BLaER1 (cell line): ENCODE measurements around the gene PLPP4.

ENCODE experiments used
- H3K27ac ChIP-seq: shearing (Covaris generic); formaldehyde crosslinking; 2 replicates; pipeline ENCODE4 v1.8.1; 2022
- H3K27me3 ChIP-seq: shearing (Covaris generic); formaldehyde crosslinking; 2 replicates; pipeline ENCODE4 v1.8.1; 2022
- H3K36me3 ChIP-seq: shearing (Covaris generic); formaldehyde crosslinking; 2 replicates; pipeline ENCODE4 v1.8.1; 2022
- H3K4me1 ChIP-seq: shearing (Covaris generic); formaldehyde crosslinking; 2 replicates; pipeline ENCODE4 v1.8.1; 2022
- H3K4me2 ChIP-seq: shearing (Covaris generic); formaldehyde crosslinking; 2 replicates; pipeline ENCODE4 v1.8.1; 2022
- H3K4me3 ChIP-seq: shearing (Covaris generic); formaldehyde crosslinking; 2 replicates; pipeline ENCODE4 v1.8.1; 2022
- H3K9ac ChIP-seq: shearing (Covaris generic); formaldehyde crosslinking; 2 replicates; pipeline ENCODE4 v1.8.1; 2022
- H3K9me3 ChIP-seq: shearing (Covaris generic); formaldehyde crosslinking; 2 replicates; pipeline ENCODE4 v1.8.1; 2022
- H4K20me1 ChIP-seq: shearing (Covaris generic); formaldehyde crosslinking; 2 replicates; pipeline ENCODE4 v1.8.1; 2022
- Cebpa-rat ChIP-seq: shearing (Covaris generic); IDR thresholded peaks from 2 replicates; pipeline ENCODE4 v1.8.1; 2022

The PLPP4 gene

GRCh38 chr10:120456626-120457430 lies at the start of gene PLPP4:
Gene PLPP4 (plus strand): TSS chr10:120457227. CDS start chr10:120457306, 79 bp downstream.
- no peak within 1 kb of the TSS for H3K27ac ChIP-seq
- H3K4me2 ChIP-seq: no peak within 1 kb of the TSS
- H3K4me3 ChIP-seq: no peak within 1 kb of the TSS
- H3K36me3 ChIP-seq: no peaks in the 10 kb centered on the region
- H3K9ac ChIP-seq: no peak within 1 kb of the TSS
- H3K9me3 ChIP-seq: peaks cover 17% of the 10 kb centered on the region
- H3K27me3 ChIP-seq: no peaks in the 10 kb centered on the region
- H4K20me1 ChIP-seq: no peaks in the 10 kb centered on the region
- no peak for TF ChIP-seq Cebpa-rat
- H3K4me1 ChIP-seq: no peaks in the 10 kb centered on the region

DNA sequence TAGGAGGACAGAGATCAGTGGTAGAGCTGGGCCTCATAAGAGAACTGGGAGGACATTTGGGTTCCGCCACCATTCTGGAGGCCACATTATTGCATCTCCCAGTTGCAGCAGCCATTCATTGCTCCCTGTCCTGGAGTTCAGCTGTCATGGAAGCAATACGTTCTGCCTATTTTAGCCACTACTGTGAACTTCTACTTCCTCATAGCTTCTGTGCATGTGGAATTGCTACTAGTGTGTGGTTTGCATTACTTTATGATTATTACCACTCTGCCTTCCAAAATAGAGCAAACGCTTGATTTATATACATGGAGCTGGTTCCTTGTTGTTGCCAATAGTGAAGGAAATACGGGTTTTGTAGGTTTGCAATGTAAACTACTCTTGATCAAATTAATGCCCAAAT lies 47.2 kb upstream of the PLPP4 start:
- no peaks in the 10 kb centered on the region for H3K4me1 ChIP-seq
- H3K27me3 ChIP-seq: no peaks in the 10 kb centered on the region
- H3K27ac ChIP-seq: no peak overlapping the region
- no peaks in the 10 kb centered on the region for H3K36me3 ChIP-seq
- H3K4me3 ChIP-seq: no peak overlapping the region
- H3K9ac ChIP-seq: no peak overlapping the region
- H3K9me3 ChIP-seq: no peaks in the 10 kb centered on the region
- no peak for TF ChIP-seq Cebpa-rat
- H3K4me2 ChIP-seq: no peak overlapping the region
- no peaks in the 10 kb centered on the region for H4K20me1 ChIP-seq

- H4K20me1 ChIP-seq: no peaks in the 10 kb centered on the region
- TF ChIP-seq Cebpa-rat: no peak
- no peak overlapping the region for H3K4me2 ChIP-seq
- no peak overlapping the region for H3K9ac ChIP-seq
- no peak overlapping the region for H3K4me3 ChIP-seq
- H3K4me1 ChIP-seq: no peaks in the 10 kb centered on the region
- H3K27ac ChIP-seq: no peak overlapping the region
- H3K9me3 ChIP-seq: no peaks in the 10 kb centered on the region
- no peaks in the 10 kb centered on the region for H3K27me3 ChIP-seq
- no peaks in the 10 kb centered on the region for H3K36me3 ChIP-seq
Observed at GRCh38 chr10:120414946-120415345, 42.1 kb upstream of the PLPP4 start.

GRCh38 chr10:120415709-120416330 lies 41.2 kb upstream of the PLPP4 start:
- TF ChIP-seq Cebpa-rat: no peak
- no peaks in the 10 kb centered on the region for H3K27me3 ChIP-seq
- no peaks in the 10 kb centered on the region for H3K4me1 ChIP-seq
- H3K36me3 ChIP-seq: no peaks in the 10 kb centered on the region
- no peak overlapping the region for H3K27ac ChIP-seq
- H3K9ac ChIP-seq: no peak overlapping the region
- no peak overlapping the region for H3K4me2 ChIP-seq
- no peaks in the 10 kb centered on the region for H4K20me1 ChIP-seq
- H3K4me3 ChIP-seq: no peak overlapping the region
- no peaks in the 10 kb centered on the region for H3K9me3 ChIP-seq

DNA sequence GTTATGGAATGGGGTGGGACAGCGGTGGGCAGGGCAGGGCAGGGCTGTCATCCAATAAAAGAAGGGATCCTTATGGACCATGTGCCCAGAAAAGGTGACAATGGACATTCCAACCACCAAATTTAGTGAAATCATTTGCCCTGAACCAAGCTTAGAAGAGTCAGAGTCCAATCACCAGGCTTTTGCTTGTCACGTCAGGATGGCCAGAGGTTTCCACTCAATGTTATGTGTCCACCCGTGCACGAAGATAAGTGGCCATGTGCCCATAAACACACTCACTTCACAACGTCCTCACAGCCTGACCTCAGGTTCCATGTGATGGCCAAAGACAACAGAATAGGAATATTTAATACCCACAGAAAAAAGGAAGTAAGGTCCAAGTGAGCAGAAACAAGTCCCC lies 36.6 kb upstream of the PLPP4 start:
- H3K4me1 ChIP-seq: no peaks in the 10 kb centered on the region
- H3K4me2 ChIP-seq: no peak overlapping the region
- H3K27ac ChIP-seq: no peak overlapping the region

DNA sequence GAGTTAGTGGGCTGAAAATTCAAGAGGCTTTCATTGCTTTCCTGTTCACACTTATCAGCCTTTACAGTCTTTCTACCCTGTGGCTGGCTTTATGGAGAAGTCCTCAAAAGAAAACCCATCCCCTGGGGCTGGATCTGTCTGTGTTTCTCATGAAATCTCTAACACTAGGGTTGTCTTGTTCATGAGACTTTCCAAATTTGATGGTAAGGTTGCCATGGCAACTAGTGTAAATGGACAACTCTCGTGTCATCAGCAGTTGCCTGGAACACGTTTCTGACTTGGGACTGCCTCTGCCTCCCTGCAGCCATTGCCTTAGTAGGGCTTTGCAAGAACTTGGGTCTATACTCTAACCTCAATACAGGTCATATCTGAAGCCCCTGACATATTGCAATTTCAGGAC lies 35.8 kb upstream of the PLPP4 start:
- Histone ChIP-seq H3K9me3 (no peaks in the 10 kb centered on the region), H3K27ac (no peak overlapping the region), H3K4me2 (no peak overlapping the region), H3K36me3 (no peaks in the 10 kb centered on the region), H3K4me1 (no peaks in the 10 kb centered on the region), H3K4me3 (no peak overlapping the region), H4K20me1 (no peaks in the 10 kb centered on the region), H3K27me3 (no peaks in the 10 kb centered on the region), H3K9ac (no peak overlapping the region)
- no peak for TF ChIP-seq Cebpa-rat

More for the DNA sequence above, 36.6 kb upstream of the PLPP4 start:
- no peaks in the 10 kb centered on the region for H3K36me3 ChIP-seq
- H3K9me3 ChIP-seq: no peaks in the 10 kb centered on the region
- no peaks in the 10 kb centered on the region for H4K20me1 ChIP-seq
- H3K9ac ChIP-seq: no peak overlapping the region
- H3K27me3 ChIP-seq: no peaks in the 10 kb centered on the region
- H3K4me3 ChIP-seq: no peak overlapping the region
- no peak for TF ChIP-seq Cebpa-rat

- Histone ChIP-seq H4K20me1 (no peaks in the 10 kb centered on the region), H3K9me3 (no peaks in the 10 kb centered on the region), H3K4me3 (no peak overlapping the region), H3K9ac (no peak overlapping the region), H3K27ac (no peak overlapping the region), H3K4me2 (no peak overlapping the region), H3K27me3 (no peaks in the 10 kb centered on the region), H3K4me1 (no peaks in the 10 kb centered on the region), H3K36me3 (no peaks in the 10 kb centered on the region)
- no peak for TF ChIP-seq Cebpa-rat
Observed at GRCh38 chr10:120422457-120422856, 34.6 kb upstream of the PLPP4 start.

- Histone ChIP-seq H3K9ac (no peak overlapping the region), H3K4me2 (no peak overlapping the region), H3K27me3 (no peaks in the 10 kb centered on the region), H3K27ac (no peak overlapping the region), H3K4me3 (no peak overlapping the region), H3K36me3 (no peaks in the 10 kb centered on the region), H4K20me1 (no peaks in the 10 kb centered on the region), H3K9me3 (no peaks in the 10 kb centered on the region), H3K4me1 (no peaks in the 10 kb centered on the region)
- TF ChIP-seq Cebpa-rat: no peak
Observed at GRCh38 chr10:120423431-120424197, 33.4 kb upstream of the PLPP4 start.

DNA sequence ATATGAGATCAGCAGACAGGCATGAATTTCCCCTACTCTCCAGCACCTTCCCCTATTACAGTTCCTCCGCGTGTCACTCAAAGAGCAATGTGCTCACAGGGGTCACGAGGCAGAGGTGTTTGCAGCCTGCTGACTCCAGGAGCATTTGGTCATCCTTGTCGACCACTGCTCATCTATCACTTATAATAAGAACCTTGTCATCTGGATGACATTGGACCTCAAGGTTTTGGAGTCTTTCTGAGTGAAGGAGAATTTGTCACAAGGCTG lies 32.9 kb upstream of the PLPP4 start:
- no peak for TF ChIP-seq Cebpa-rat
- Histone ChIP-seq H3K4me2 (no peak overlapping the region), H3K4me3 (no peak overlapping the region)

GRCh38 chr10:120426306-120426705 lies 30.7 kb upstream of the PLPP4 start:
- Histone ChIP-seq H3K4me1 (no peaks in the 10 kb centered on the region), H3K4me3 (no peak overlapping the region), H3K9me3 (no peaks in the 10 kb centered on the region), H3K27ac (no peak overlapping the region), H3K27me3 (no peaks in the 10 kb centered on the region), H3K36me3 (no peaks in the 10 kb centered on the region), H4K20me1 (no peaks in the 10 kb centered on the region), H3K4me2 (no peak overlapping the region), H3K9ac (no peak overlapping the region)
- TF ChIP-seq Cebpa-rat: no peak

More for the DNA sequence above, 32.9 kb upstream of the PLPP4 start:
- H3K4me1 ChIP-seq: no peaks in the 10 kb centered on the region
- H3K9ac ChIP-seq: no peak overlapping the region
- no peaks in the 10 kb centered on the region for H4K20me1 ChIP-seq
- H3K27ac ChIP-seq: no peak overlapping the region
- no peaks in the 10 kb centered on the region for H3K27me3 ChIP-seq
- no peaks in the 10 kb centered on the region for H3K9me3 ChIP-seq
- no peaks in the 10 kb centered on the region for H3K36me3 ChIP-seq
